GM12891 (cell line): ENCODE measurements around the gene ALK.

Experiments used
- DNase-seq: peaks from one replicate; pipeline ENCODE4 v3.0.0; 2011; ENCODE audit warnings: low spot score; ENCODE audit not compliant: insufficient read length
- FAIRE-seq: peaks from 2 replicates; lab custom pipeline; 2011; peaks lifted over from hg19 to GRCh38; lab: Jason Lieb, UNC
- PAX5 ChIP-seq: IDR thresholded peaks from 2 replicates; pipeline ENCODE4 v1.6.1; 2011; ENCODE audit warnings: low read length, moderate library complexity, mild to moderate bottlenecking; ENCODE audit not compliant: insufficient read depth, severe bottlenecking
- POLR2A ChIP-seq: IDR thresholded peaks from 2 replicates; pipeline ENCODE4 v1.6.1; 2011; ENCODE audit warnings: low read depth, low read length, control low read depth
- POLR2AphosphoS5 ChIP-seq: IDR thresholded peaks from 2 replicates; pipeline ENCODE4 v1.6.1; 2011; ENCODE audit warnings: low read depth, low read length, control low read depth
- POU2F2 ChIP-seq: IDR thresholded peaks from 2 replicates; pipeline ENCODE4 v1.6.1; 2011; ENCODE audit warnings: low read depth, mild to moderate bottlenecking, control low read depth, low read length, moderate library complexity
- SPI1 ChIP-seq: IDR thresholded peaks from 2 replicates; pipeline ENCODE4 v1.6.1; 2011; ENCODE audit warnings: low read depth, low read length, control low read depth
- TAF1 ChIP-seq: IDR thresholded peaks from 2 replicates; pipeline ENCODE4 v1.6.1; 2011; ENCODE audit warnings: low read depth, low read length, control low read depth

The ALK gene

GRCh38 chr2:29910960-29911359, 10.4 kb downstream of the ALK start:
- TF ChIP-seq SPI1 (no peak), TAF1 (no peak), POLR2A (no peak), POLR2AphosphoS5 (no peak), POU2F2 (no peak), PAX5 (no peak)
- DNase-seq: no peak
- FAIRE-seq: no peak

GRCh38 chr2:29910465-29910864, 10.9 kb downstream of the ALK start:
- TF ChIP-seq POU2F2: no peak
- no peak for TF ChIP-seq SPI1
- no peak for TF ChIP-seq POLR2A
- TF ChIP-seq PAX5: no peak
- no peak for TF ChIP-seq TAF1
- FAIRE-seq (no peak), DNase-seq (no peak)

GRCh38 chr2:29902356-29902755, 19.0 kb downstream of the ALK start:
- no peak for FAIRE-seq
- TF ChIP-seq PAX5: no peak
- TF ChIP-seq POU2F2: no peak
- TF ChIP-seq POLR2AphosphoS5: no peak
- no peak for TF ChIP-seq SPI1
- no peak for DNase-seq

GRCh38 chr2:29900971-29901633, 20.3 kb downstream of the ALK start:
- no peak for FAIRE-seq
- TF ChIP-seq POLR2AphosphoS5 (no peak), TAF1 (no peak), SPI1 (no peak), POLR2A (no peak), PAX5 (no peak), POU2F2 (no peak)
- no peak for DNase-seq

- FAIRE-seq (no peak), DNase-seq (no peak)
- TF ChIP-seq TAF1: no peak
- TF ChIP-seq POLR2A: no peak
- TF ChIP-seq PAX5: no peak
- TF ChIP-seq POLR2AphosphoS5: no peak
- TF ChIP-seq SPI1: no peak
- no peak for TF ChIP-seq POU2F2
Measured at GRCh38 chr2:29898999-29899398, 22.4 kb downstream of the ALK start.

- FAIRE-seq (no peak), DNase-seq (no peak)
- TF ChIP-seq TAF1: no peak
- TF ChIP-seq POLR2A: no peak
- TF ChIP-seq SPI1: no peak
- TF ChIP-seq POU2F2: no peak
- TF ChIP-seq PAX5: no peak
- TF ChIP-seq POLR2AphosphoS5: no peak
Measured at GRCh38 chr2:29894822-29895614, 26.4 kb downstream of the ALK start.

- TF ChIP-seq TAF1: no peak
- no peak for TF ChIP-seq POLR2AphosphoS5
- no peak for TF ChIP-seq POU2F2
- no peak for TF ChIP-seq SPI1
- TF ChIP-seq PAX5: no peak
- no peak for TF ChIP-seq POLR2A
- FAIRE-seq: no peak
Measured at GRCh38 chr2:29892585-29893259, 28.7 kb downstream of the ALK start.

GRCh38 chr2:29881089-29881730, 40.2 kb downstream of the ALK start:
- TF ChIP-seq POU2F2: no peak
- FAIRE-seq: no peak
- no peak for DNase-seq

More at GRCh38 chr2:29892585-29893259, 28.7 kb downstream of the ALK start:
- no peak for DNase-seq

GRCh38 chr2:29880084-29880483, 41.3 kb downstream of the ALK start:
- TF ChIP-seq TAF1 (no peak), POLR2A (no peak), PAX5 (no peak), SPI1 (no peak), POLR2AphosphoS5 (no peak), POU2F2 (no peak)
- DNase-seq (no peak), FAIRE-seq (no peak)
